HG03175 (cell line): ENCODE measurements around the gene DHPS.
"Not testable (repeated sequence)": the region's sequence is repeated elsewhere in the genome, so short reads cannot be mapped to it uniquely, and the experiment has no call there.

ENCODE experiments used
- ATAC-seq: cut with Tn5 transposase; IDR thresholded peaks from one replicate; pipeline ENCODE4 v1.9.1; 2021; ENCODE audit warnings: mild to moderate bottlenecking, moderate library complexity; ENCODE audit not compliant: unreplicated experiment

DHPS gene

DNA sequence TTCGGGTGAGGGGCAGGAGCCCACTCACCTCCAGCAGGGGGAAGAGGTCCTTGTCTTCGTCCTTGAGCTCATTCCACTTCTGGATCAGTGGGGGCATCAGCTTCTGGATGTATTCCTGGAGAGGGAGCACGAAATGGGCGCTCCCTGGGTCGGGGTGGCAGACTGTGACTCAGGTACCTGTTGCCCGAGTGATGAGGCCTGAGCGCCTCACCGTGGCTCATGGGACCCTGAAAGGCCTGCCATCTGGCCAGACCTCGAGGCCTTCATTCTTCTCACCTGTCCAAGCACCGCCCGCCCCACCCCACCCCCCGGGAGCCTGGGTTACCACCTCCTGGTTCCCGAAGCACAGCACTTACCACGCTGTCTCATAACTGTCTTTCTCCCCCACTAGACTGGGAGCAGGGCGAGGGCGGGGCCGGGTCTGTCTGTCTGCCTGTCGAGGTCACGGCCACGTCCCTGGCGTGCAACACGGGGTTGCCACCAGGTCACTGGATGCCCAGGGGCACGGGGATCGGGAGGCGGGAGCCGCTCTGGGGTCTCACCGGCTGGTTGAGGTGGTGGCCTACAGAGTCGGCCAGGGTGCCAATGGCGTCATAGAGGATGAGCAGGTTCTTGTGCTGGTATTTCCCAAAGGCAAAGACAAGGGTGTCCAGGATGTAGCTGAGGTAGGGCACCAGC is 24.1 kb upstream of the DHPS start:
- no peak for ATAC-seq

DNA sequence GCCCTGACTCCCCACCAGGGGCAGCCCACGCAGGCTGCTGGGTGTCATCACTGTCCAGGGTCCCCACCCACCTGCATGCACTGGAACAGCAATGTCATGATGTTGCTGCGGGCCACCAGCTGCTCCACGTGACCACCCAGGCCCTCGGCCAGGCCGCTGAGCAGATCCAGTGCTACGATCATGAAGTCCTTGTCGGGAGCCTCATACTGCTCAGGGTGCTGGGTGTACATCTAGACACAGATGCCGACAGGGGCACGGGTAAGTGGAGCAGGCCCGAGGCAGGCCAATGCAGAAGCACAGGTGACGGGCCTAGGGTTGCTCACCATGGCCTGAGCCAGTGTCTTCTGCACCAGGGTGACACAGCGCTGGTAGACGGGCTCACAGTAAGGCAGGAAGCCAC is 23.5 kb upstream of the DHPS start:
- ATAC-seq, result no peak

DNA sequence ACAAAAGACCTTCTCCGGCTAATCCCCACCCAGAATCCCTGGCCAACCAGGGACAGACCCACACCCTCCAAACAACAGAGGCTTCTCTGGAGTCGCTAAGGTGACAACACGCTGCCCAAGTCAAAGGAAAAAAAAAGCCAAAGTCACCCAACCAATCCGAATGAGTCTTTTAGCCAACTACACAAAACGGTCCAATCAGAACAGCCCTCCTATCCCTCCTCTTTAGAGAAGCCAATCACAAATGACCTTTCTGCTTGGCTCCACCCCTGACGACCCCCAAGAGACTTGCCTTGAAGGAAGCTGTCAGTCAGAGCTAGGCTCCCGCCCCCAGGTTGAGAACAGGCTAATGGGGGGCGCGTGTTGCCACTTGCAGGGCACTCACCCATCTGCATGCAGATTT is 21.4 kb upstream of the DHPS start:
- no peak for ATAC-seq

DNA sequence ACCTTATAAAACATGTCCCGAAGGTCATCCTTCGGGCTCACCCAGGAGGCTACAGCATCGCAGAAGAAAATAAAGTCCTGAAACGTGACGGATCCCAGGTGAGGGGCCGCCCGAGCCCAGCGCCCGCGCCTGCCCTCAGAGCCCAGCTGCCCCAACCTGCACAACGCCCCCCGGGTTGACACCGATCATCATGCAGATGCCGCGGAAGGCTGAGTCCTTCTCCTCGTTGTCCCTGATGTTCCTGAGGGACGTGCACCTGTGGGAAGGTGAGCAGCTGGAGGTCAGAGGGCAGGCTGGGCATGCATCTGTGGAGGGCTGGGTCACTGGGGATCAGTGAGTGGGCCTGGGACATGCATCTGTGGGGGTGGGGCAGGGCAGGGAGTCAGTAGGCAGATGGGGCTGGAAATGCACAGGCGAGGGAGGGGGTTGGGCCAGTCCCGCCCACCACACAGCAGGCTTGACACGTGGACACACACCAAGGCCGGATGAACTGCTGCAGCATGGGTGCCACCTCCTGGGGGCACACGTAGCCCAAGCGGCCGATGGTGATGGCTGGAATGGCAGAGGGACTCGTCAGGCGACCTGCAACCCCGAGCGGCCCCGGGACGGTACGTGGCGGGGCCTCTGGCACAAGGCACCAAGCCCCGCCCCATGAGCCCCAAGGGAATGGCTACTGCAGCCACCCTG is 20.1 kb upstream of the DHPS start:
- ATAC-seq, result no peak

DNA sequence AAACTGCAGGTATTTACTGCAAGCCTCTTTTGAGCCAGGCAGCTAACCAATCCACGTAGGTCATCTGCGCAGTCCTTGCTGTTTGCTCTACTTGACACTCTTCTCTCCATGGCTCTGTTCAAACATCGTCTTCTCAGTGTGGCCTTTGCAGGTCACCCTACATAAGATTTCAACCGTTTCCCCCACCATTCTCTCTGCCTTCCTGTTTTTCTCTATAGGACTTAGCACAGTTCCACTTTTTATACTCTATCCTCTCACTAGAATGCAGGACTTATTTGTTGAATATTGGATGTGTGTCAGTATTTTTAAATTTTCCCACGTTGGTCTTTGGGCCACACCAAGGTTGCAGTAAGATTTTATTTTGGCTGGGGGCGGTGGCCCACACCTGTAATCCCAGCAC is 16.5 kb upstream of the DHPS start:
- no peak for ATAC-seq

DNA sequence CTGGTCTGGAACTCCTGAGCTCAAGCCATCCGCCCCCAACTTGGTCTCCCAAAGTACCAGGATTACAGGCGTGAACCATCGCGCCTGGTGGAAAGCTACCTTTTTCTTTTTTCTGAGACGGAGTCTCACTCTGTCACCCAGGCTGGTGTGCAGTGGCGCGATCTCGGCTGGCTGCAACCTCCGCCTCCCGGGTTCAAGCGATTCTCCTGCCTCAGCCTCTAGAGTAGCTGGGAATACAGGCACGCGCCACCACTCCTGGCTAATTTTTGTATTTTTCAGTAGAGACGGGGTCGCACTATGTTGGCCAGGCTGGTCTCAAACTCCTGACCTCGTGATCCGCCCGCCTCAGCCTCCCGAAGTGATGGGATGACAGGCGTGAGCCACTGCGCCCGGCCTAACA is 15.7 kb upstream of the DHPS start:
- not testable (repeated sequence) for ATAC-seq

DNA sequence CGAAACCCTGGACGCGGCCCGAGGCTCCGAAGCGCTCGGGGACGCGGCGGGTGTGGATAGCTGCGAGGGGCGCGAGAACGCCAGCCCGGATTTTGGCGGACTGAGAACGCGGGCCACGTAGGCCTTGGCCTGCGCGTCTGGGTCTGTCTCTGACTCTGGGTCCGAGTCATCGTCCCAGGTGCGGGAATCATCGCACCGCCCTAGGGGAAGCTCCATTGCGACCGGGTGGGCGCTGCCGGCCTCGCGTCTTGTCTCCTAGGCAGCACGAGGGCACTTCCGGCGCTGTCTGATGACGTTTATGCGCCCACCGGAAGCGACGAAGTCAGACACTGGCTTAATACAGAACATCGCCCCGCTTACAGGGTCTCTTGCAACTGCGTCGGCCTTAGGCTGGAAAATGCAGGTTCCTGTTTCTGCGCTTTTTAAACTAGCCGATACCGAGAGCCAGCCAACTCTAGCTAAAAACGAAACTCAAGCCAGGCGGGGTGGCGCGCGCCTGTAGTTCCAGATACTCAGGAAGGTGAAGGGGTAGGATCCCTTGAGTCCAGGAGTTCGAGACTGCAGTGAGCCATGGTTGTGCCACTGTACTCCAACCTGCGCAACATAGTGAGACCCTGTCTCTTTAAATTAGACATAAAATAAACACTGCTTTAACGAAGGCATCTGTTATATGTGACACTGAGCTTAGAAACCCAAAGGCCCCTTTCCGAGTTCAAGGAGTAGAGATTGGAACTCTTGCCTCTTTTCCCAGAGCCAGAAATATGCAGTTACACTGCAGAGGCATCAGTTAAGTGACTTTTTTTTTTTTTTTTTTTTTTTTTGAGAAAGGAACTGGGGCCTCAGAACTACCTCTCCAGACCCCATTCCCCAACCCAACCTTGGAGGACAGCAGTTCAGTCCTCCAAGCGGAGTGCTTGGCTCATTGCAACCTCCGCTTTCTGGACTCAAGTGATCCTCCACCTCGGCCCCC is 15.0 kb upstream of the DHPS start, which contains the start of gene FBXW9:
Gene FBXW9 (minus strand): TSS at position 266 of the 970 bp plus-strand sequence. CDS start 50 bp downstream, at position 216.
- ATAC-seq, result peak; percentile 76

DNA sequence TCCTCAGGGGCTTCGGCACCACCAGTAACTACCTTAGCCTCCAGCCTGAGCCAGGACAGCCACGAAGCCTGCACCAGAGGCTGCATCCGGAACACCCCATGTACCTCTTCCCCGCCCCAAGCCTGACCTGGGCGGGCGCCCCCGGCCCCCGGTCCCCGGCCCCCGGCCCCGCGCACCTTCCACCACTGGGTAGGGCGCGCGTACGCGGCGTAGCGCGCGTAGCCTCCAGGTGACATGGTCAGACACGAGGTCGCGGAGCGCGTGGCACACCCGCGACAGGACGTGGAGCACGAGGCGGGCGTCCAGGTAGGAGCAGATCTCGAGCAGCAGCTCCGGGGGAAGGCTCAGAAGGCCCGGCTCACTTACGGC is 14.3 kb upstream of the DHPS start:
- ATAC-seq, result peak; percentile 20

DNA sequence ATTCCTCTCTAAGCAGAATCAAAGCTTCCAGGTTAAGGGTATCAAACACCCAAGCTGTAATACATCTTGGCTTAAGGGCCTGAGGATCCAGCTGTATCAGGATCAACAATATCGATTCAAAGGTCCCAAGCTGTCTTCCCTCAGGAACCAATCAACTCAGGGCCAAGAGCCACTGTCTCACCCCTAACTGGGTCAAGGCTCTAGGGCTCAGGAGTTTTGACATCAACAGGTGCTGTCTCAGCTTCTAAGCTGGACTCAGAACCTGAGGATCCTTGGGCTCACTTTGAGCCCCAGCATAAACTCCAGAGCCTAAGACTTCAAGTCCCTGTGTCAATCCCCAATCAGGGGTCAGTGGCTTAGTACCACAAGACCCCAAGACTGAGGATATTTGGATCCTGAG is 13.8 kb upstream of the DHPS start:
- ATAC-seq, result peak; percentile 4

DNA sequence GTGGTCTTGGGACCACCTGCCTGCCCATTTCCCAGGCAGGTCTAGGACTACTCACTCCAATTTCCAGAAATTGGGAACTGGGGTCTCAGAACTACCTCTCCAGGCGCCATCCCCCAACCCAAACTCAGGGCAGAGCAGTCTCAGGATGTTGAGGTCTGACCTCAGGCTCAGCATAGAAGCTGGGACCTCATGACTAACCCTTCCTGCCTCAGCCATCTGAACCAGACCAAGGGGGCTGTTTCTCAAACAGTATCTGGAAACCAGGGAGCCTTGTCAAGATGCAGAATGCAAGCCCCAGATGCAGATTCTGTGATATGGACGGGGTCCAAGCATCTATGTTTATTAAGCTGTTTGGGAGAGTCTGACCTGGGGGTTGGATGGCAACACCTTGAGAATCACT is 13.4 kb upstream of the DHPS start:
- ATAC-seq, result no peak

DNA sequence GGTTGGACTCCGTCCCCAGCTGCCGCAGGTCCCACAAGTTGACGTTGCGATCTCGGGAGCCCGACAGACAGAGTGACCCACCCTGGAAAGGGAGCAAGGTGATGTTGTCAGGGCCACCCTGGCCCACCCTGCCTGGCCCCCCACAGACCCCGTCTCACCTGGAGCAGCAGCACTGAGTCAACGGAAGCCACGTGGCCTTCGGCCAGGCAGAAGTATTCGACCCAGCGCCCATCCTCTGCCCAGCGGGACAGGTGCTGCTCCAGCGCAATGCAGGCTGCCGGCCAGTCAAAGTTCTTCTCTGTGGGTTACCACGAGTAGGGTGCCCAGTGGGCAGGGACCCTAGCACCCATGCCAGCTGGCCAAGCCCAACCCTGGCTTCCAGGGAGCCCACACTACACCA is 13.0 kb upstream of the DHPS start:
- ATAC-seq, result no peak

DNA sequence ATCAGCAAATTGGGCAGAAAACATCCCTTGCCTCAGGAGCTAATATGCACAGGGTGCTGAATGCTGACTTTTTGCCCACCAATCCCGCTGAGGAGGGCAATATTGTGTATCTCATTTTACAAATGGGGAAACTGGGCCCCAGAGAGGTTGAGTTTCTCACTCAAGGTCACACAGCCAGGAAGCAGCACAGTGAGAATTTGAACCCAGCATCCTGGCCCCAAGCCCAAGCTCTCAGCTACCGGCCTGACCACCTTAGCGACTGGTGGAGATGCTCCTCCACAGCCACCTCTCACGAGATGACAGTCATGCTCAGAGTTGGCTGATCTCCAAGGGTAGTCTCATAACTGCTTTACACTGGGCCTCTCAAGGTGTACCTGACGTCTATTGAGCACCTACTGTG is 11.3 kb upstream of the DHPS start:
- no peak for ATAC-seq

DNA sequence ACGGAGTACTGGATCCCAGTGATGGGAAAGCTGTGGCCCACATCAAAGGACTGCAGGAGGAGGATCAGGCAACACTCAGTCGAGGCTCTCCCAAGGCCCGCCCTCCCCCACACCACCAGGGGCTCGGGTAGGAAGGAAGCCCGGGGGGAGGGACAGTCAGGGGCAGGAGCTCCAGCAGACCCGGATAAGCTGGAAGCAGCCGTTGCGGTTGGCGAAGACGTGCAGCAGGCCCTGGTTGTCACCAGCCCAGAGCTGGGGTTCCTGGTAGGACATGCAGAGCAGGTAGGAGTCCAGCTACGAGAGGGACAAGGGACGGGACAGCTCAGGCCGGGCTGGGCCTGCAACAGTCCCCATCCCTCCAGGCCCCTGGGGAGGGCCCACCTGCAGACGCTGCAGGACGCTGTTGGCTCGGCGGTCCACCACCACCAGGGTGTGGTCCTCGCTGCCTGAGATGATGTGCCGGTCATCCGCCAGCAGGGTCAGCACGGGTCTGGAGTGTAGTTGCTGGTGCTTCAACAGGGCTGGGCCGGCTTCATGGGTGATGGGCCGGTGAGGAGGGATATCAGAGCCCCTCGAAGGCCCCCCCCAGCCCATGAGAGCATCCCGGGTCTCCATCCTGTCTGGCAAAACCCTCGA is 8.0 kb upstream of the DHPS start:
- no peak for ATAC-seq

DNA sequence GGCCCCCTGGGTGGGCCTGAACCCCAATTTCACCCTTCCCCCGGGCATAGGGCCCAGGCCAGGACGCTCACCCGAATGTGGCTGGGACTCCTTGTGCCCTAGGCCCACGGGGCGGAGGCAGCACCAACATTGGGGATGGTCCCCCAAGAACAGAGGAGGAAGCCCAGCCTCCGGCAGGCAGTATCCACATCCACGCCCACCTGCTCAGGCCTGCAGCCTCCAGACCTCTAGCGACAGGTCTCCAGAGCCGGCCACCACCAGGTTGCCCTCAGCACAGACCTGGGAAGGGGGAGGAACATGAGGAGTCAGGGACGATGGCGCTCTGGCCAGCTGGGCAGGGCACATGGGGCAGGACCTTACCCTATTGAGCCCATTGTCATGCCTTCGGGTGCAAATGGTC is 7.3 kb upstream of the DHPS start:
- ATAC-seq, result no peak

DNA sequence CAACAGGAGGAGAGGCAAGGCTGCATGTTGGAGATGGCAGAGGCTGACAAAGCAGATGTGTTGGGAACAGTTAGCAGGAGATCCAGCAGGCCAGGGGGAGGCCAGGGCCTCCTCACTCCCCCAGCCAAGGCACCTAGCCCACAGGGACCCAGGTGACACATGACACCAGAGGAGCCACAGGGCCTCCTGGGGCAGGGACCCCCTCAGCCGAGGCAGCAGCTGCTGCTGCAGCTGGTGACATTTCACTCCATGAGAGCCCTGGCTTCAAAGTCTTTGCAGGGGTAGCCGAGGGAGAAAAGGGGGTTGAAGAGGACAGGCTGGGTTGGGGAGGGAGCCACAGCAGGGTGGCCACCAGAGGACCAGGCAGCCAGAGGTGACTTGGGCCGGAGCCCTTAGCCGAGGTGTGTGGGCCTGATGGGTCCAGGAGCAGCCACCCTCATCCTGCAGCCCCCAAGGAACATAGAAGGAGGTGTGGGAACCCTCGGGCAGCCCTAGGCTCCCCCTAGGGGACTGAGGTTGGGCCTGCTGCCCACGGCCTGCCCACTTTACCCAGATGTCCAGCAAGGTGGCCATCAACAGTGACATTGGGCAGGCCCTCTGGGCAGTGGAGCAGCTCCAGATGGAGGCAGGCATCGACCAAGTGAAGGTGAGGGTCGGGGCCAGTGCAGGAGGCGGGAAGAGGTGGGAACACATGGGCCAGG is 6.0 kb upstream of the DHPS start, which contains the start of gene GNG14:
Gene GNG14 (plus strand): TSS at position 503 of the 701 bp plus-strand sequence. CDS start 51 bp downstream, at position 554.
- ATAC-seq, result no peak

DNA sequence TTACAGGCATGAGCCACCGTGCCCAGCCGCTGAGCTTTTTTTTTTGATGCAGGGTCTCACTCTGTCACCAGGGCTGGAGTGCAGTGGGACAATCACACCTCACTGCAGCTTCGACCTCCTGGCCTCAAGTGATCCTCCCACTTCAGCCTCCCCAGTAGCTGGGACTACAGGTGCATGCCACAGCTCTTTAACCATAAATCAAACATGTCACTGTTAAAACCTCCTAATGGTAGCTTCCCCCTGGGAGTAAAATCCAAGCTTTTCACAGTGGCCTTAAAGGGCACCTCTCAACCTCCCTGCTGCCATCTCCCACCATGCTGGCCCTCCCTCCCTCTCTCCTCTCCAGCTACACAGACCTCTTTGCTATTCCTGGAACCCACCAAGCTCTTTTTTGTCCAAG is 4.2 kb upstream of the DHPS start:
- no peak for ATAC-seq

DNA sequence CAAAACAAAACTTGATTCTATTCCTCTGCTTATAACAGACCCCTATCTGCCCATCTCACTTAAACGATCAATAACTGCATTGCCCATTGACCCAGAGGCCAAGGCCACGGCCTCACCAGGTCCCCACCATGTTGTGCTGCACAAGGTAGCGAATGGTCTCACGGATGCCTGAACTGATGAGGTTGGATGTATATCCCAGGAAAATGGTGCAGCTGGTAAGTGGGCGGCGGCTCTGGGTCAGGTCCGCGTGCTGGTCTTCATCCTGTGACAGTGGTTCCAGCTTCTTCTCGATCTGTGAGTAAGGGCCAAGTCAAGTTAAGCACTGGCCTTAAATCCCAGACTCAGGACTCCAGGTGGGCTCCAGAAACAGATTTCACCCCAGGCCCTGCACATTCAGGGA is 1.6 kb downstream of the DHPS start:
- ATAC-seq, result no peak

DNA sequence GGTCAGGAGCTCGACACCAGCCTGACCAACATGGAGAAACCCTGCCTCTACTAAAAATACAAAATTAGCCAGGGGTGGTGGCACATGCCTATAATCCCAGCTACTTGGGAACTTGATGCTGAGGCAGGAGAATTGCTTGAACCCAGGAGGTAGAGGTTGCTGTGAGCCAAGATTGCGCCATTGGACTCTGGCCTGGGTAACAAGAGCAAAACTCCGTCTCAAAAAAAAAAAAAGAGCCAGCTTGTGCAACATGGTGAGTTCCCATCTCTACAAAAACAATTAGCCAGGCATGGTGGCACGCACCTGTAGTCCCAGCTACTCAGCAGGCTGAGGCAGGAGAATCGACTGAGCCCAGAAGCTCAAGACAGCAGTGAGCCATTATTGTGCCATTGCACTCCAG is 3.6 kb downstream of the DHPS start:
- not testable (repeated sequence) for ATAC-seq

DNA sequence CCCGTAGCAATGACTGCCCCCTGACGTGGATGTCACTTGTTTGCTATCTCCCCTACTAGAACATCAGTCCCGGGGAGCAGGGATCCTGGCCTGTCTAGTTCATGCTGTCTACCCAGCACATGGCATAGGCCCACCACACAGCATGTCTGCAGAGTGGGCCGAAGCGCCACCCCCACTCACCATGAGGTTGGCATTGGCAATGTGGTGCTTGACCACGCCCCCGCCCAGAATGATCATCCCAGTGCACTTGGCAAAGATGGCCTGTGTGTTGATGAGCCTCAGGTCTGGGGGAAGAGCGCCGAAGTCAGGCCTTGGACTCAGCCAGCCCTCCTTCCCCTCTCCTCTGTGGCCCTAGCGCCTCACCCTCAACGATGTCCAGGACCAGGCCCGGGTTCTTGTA is 4.8 kb downstream of the DHPS start:
- no peak for ATAC-seq

DNA sequence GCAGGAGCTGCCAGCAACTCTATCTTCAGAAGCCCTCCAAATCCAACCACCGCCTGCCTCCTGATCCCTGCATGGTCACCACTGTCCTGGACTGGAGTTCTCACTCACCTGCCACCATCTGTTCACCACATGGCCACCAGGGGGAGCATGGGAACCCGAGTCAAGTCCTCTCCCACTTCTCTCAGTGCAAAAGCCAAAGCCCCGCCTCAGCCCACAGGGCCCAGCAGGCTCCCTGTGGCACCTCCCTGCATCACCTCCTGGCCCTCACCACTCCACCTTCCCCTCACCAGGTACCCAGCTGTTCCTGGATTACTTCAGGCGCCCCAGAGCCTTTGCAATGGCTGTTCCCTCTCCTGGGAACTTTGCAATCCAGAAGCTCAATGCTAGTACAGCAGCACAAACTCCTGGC is 5.3 kb downstream of the DHPS start:
- ATAC-seq, result no peak
